Kidney (tissue), 14 donors: Measurements from ENCODE around the gene PLEKHA8. TPM values are rescaled to one million over a fixed set of nuclear protein-coding genes. Genes with fewer than 3 reads are reported as not detected.

ENCODE experiments used
- DNase-seq, 5 donors: peaks; one replicate each; pipeline ENCODE4 v3.0.0-alpha.2; 2013 to 2020
- FAIRE-seq: peaks from 2 replicates; lab custom pipeline; 2012; peaks lifted over from hg19 to GRCh38; lab: Jason Lieb, UNC
- H3K27ac ChIP-seq, 2 donors: one replicate each; pipeline ENCODE4 v1.7.0; 2013; ENCODE audit warnings: low read depth in 2 of 2, low read length in 2 of 2, inconsistent platforms in 1 of 2
- H3K27me3 ChIP-seq: one replicate; pipeline ENCODE4 v1.7.1; 2013; ENCODE audit warnings: low read length, inconsistent platforms; ENCODE audit not compliant: control insufficient read depth, insufficient read depth
- H3K36me3 ChIP-seq, 3 donors: one replicate each; pipeline versions ENCODE4 v1.7.0 to v1.7.1; 2013; ENCODE audit warnings: low read length in 3 of 3, control low read depth in 1 of 3, inconsistent platforms in 1 of 3; ENCODE audit not compliant: insufficient read depth in 3 of 3, control insufficient read depth in 2 of 3
- H3K4me1 ChIP-seq, 3 donors: one replicate each; pipeline versions ENCODE4 v1.7.0 to v1.7.1; 2013; ENCODE audit warnings: low read length in 3 of 3, inconsistent platforms in 1 of 3, low read depth in 1 of 3; ENCODE audit not compliant: control insufficient read depth in 2 of 3, insufficient read depth in 2 of 3
- H3K4me3 ChIP-seq, 3 donors: one replicate each; pipeline versions ENCODE4 v1.7.0 to v1.8.1; 2013; ENCODE audit warnings: low read length in 3 of 3, control low read depth in 1 of 3, inconsistent platforms in 1 of 3
- H3K9ac ChIP-seq, 3 donors: one replicate each; pipeline versions ENCODE4 v1.7.0 to v1.7.1; 2013; ENCODE audit warnings: low read length in 3 of 3, control low read depth in 1 of 3, inconsistent platforms in 1 of 3
- H3K9me3 ChIP-seq, 3 donors: one replicate each; pipeline versions ENCODE4 v1.7.0 to v1.7.1; 2013; ENCODE audit warnings: low read length in 3 of 3, control low read depth in 1 of 3, inconsistent platforms in 1 of 3; ENCODE audit not compliant: control insufficient read depth in 2 of 3, insufficient read depth in 1 of 3
- intact Hi-C: fragments of 100-400 bp; cut with DNase I; formaldehyde crosslinking; loops from one replicate; pipeline ENCODE4 v1.11.1; 2022
- polyA plus RNA-seq: library from polyadenylated mRNA; stranded (reverse); fragments of 350-450 nt; fragmentation: Illumina TruSeq; extraction: RNeasy Lipid Tissue Mini Kit (QIAGEN cat#74804); gene quantifications from one replicate; pipeline ENCODE4 v1.2.3, GENCODE V29; 2014; ENCODE audit warnings: low read depth, low replicate concordance; ENCODE audit not compliant: insufficient read depth
- total RNA-seq: library from RNA; stranded (reverse); fragmentation: NEBNext Ultra II Directional; extraction: Animal tissue kit (Norgen Biotek cat#: 25700); gene quantifications from one replicate; pipeline ENCODE4 v1.2.1, GENCODE V29; 2021
- TF ChIP-seq, protein P1 (sequence below): IDR thresholded peaks from 3 replicates; pipeline ENCODE4 v1.5.1; 2012; ENCODE audit warnings: mild to moderate bottlenecking, moderate library complexity, borderline replicate concordance; ENCODE audit not compliant: insufficient read depth; ENCODE audit errors: extremely low read depth
- donor health status: control.
- donor health status: control.
- donor health status: control.
- donor health status: control.
- donor health status: control.
- donor health status: DM: yes; HTN: yes; CAD: no.
- donor health status: Normal renal cell carcinoma (clear cell type).

The PLEKHA8 gene
- total and polyA plus RNA-seq, 2 donors from 2014 or later, result 4.8 to 8.5 TPM

DNA sequence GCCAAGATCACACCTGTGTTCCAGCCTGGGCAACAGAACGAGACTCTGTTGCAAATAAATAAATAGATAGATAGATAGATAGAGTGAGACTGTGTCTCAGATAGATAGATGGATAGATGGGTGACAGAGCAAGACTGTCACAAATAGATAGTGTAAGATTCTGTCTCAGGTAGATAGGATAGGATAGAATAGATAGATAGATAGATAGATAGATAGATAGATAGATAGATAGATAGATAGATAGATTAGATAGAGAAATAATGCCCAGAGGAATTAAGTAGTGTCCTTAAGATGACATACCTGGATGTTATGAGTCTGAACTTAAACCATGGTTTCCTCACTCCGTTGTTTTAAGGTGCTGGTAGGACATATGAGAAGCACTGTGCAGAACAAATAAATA lies 8.0 kb downstream of the PLEKHA8 start:
- no peaks in the 10 kb centered on the region for H3K27me3 ChIP-seq
- H3K9me3 ChIP-seq, result no peaks in the 10 kb centered on the region
- DNase-seq (no peak), FAIRE-seq (no peak)
- H3K36me3 ChIP-seq, result no peaks in the 10 kb centered on the region
- H3K9ac ChIP-seq, result no peak overlapping the region
- no peak overlapping the region for H3K4me3 ChIP-seq
- H3K4me1 ChIP-seq, result no peaks in the 10 kb centered on the region
- intact Hi-C loops, result no loop called here
- H3K27ac ChIP-seq, result no peak overlapping the region
- TF ChIP-seq, protein P1, sequence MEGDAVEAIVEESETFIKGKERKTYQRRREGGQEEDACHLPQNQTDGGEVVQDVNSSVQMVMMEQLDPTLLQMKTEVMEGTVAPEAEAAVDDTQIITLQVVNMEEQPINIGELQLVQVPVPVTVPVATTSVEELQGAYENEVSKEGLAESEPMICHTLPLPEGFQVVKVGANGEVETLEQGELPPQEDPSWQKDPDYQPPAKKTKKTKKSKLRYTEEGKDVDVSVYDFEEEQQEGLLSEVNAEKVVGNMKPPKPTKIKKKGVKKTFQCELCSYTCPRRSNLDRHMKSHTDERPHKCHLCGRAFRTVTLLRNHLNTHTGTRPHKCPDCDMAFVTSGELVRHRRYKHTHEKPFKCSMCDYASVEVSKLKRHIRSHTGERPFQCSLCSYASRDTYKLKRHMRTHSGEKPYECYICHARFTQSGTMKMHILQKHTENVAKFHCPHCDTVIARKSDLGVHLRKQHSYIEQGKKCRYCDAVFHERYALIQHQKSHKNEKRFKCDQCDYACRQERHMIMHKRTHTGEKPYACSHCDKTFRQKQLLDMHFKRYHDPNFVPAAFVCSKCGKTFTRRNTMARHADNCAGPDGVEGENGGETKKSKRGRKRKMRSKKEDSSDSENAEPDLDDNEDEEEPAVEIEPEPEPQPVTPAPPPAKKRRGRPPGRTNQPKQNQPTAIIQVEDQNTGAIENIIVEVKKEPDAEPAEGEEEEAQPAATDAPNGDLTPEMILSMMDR, result no peak

DNA sequence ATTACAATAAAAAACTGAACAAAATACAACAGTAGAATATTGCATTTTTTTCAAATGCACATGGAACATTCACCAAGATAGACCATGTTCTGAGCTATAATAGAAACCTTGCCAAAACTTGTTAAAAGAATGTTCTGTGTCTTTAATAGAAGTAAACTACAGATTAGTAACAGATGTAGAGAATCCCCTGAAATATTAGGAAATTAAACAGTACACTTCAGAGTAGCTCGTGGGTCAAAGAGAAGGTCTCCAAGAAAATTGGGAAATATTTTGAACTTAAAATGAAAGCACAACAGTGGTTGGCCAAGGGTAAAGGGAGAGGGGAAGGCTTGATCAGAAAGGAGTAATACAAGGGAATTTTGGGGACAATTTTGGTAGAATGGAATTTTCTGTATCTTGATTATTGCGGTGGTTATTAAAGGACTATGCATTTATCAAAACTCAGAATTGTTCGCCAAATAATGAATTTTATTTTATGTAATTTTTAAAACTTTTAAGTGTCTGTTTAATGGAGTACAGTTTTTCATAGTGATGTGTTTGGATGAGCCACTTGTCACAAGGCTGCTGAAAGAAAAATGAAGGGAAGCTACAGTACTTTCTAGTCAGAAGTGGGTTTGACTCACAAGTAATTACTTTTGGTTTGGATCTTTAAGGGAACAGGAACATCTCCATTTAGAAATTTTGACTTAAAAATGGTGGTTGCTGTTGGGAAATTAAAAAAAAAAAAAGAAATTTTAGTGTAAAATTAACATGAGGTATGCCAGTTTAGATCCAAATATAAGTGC lies 10.2 kb downstream of the PLEKHA8 start:
- FAIRE-seq (no peak), DNase-seq (no peak)
- H3K9ac ChIP-seq, result no peak overlapping the region
- H3K9me3 ChIP-seq, result no peaks in the 10 kb centered on the region
- no peaks in the 10 kb centered on the region for H3K36me3 ChIP-seq
- intact Hi-C loops, result no loop called here
- TF ChIP-seq, protein P1, result no peak
- H3K4me3 ChIP-seq, result no peak overlapping the region
- H3K27me3 ChIP-seq, result no peaks in the 10 kb centered on the region
- no peaks in the 10 kb centered on the region for H3K4me1 ChIP-seq
- H3K27ac ChIP-seq, result no peak overlapping the region

GRCh38 chr7:30040938-30041337 lies 12.7 kb downstream of the PLEKHA8 start:
- intact Hi-C loops, result no loop called here
- TF ChIP-seq, protein P1, result no peak
- DNase-seq (no peak), FAIRE-seq (no peak)
- Histone ChIP-seq H3K27ac (no peak overlapping the region), H3K36me3 (peaks cover 0 to 3% (median 2%) of the 10 kb centered on the region in 3 donors), H3K27me3 (no peaks in the 10 kb centered on the region), H3K9me3 (no peaks in the 10 kb centered on the region), H3K4me1 (no peaks in the 10 kb centered on the region), H3K9ac (no peak overlapping the region), H3K4me3 (no peak overlapping the region)
